A673 (cell line): Measurements from ENCODE around the gene NAT10. TPM values are rescaled to one million over a fixed set of nuclear protein-coding genes. Genes with fewer than 3 reads are reported as not detected.
"Not testable (repeated sequence)": the region's sequence is repeated elsewhere in the genome, so short reads cannot be mapped to it uniquely, and the experiment has no call there.

Source experiments
- BruUV-seq: library from RNA; stranded (reverse); fragments of 400-500 nt; replicated peaks from 2 replicates; lab custom pipeline; 2021; lab: Mats Ljungman, UMichigan
- CTCF ChIA-PET: fragments of 300-600 bp; sonication (Branson Sonifier 250); formaldehyde crosslinking; loops from one replicate; lab custom pipeline; 2022; ENCODE audit warnings: antibody characterized with exemption; lab: Charles Lee
- POLR2A ChIA-PET: fragments of 300-600 bp; sonication (Branson Sonifier 250); formaldehyde crosslinking; loops from one replicate; lab custom pipeline; 2022; ENCODE audit warnings: antibody characterized with exemption; ENCODE audit not compliant: low non-redundant PET; lab: Charles Lee
- DNase-seq: peaks from one replicate; pipeline ENCODE4 v3.0.0-alpha.2; 2015; ENCODE audit warnings: low spot score
- H3K27ac ChIP-seq: fragments of 200-600 bp; sonication (generic); 2 replicates; pipeline ENCODE4 v1.5.1; 2016; ENCODE audit warnings: mixed run types, low read depth, mild to moderate bottlenecking, mixed read lengths, antibody characterized with exemption, low read length; ENCODE audit not compliant: poor library complexity, severe bottlenecking
- H3K27me3 ChIP-seq: fragments of 200-600 bp; sonication (generic); replicated peaks from 2 replicates; pipeline ENCODE4 v1.6.1; 2017; ENCODE audit warnings: mixed run types, low read depth, mild to moderate bottlenecking, mixed read lengths, antibody characterized with exemption, low read length; ENCODE audit not compliant: insufficient read depth, poor library complexity
- H3K36me3 ChIP-seq: fragments of 200-600 bp; sonication (generic); 2 replicates; pipeline ENCODE4 v1.6.1; 2016; ENCODE audit warnings: mixed run types, mild to moderate bottlenecking, mixed read lengths, antibody characterized with exemption, low read length; ENCODE audit not compliant: insufficient read depth, poor library complexity, severe bottlenecking
- H3K4me1 ChIP-seq: fragments of 200-600 bp; sonication (generic); 2 replicates; pipeline ENCODE4 v1.6.1; 2017; ENCODE audit warnings: mixed run types, mild to moderate bottlenecking, mixed read lengths, antibody characterized with exemption, low read length; ENCODE audit not compliant: insufficient read depth, poor library complexity, severe bottlenecking
- H3K4me3 ChIP-seq: fragments of 200-600 bp; sonication (generic); 2 replicates; pipeline ENCODE4 v1.5.1; 2016; ENCODE audit warnings: low read depth, mixed run types, mild to moderate bottlenecking, mixed read lengths, low read length; ENCODE audit not compliant: poor library complexity, severe bottlenecking
- H3K9me3 ChIP-seq: fragments of 200-600 bp; sonication (generic); 2 replicates; pipeline ENCODE4 v1.6.1; 2016; ENCODE audit warnings: mixed run types, low read depth, mild to moderate bottlenecking, mixed read lengths, antibody characterized with exemption, low read length; ENCODE audit not compliant: poor library complexity, severe bottlenecking
- EZH2 ChIP-seq: fragments of 200-600 bp; sonication (generic); IDR thresholded peaks from 2 replicates; pipeline ENCODE4 v1.6.1; 2017; ENCODE audit warnings: borderline replicate concordance, low read depth, mild to moderate bottlenecking, mixed read lengths, antibody characterized with exemption, low read length; ENCODE audit not compliant: poor library complexity, severe bottlenecking
- intact Hi-C: fragments of 100-400 bp; cut with micrococcal nuclease; formaldehyde crosslinking; loops from one replicate; pipeline ENCODE4 v1.10.0; 2022; ENCODE audit not compliant: unreplicated experiment
- total RNA-seq: library from RNA; stranded (reverse); gene quantifications from 2 replicates; pipeline ENCODE4 v1.2.3, GENCODE V29; 2021
- TF ChIP-seq, protein P1 (sequence below): fragments of 300-800, 200-600 bp; sonication (generic); conservative IDR thresholded peaks from 2 replicates; pipeline ENCODE4 v1.5.1; 2017; ENCODE audit warnings: low read depth, mild to moderate bottlenecking, antibody characterized with exemption, low read length, moderate library complexity, mixed read lengths

The NAT10 gene
- total RNA-seq, 1 experiment from 2014 or later = 192 TPM

DNA sequence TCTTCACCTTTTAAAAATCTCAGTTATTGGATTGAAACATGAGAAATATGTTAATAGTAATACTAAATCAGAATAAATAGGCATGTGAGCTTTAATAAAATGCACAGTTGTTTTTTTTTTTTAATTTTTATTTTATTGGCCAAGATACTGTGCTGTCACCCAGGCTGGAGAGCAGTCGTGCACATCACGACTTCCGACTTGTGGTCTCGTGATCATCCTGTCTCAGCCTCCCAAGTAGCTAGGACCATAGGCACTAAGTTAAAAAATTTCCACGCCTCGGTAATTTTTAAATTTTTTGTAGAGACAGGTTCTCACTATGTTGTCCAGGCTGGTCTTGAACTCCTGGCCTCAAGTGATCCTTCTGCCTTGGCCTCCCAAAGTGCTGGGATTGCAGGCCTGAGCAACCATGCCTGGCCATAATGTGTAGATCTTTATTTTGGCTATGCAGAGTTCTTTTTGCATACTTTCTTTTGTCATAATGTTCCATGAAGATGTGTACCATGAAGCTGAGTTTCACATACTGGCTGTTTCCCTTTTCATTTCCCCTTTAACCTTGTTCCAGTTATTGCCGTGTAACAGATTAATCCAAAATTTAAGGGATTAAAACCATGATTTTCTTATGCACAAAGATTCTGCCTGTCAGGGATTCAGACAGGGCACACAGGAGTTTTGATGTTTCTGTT, 37.9 kb upstream of the NAT10 start:
- ChIA-PET POLR2A (interaction anchor here (0.6 kb wide), 2 partner anchors 14 to 205 kb away, joined by 4 to 5 read pairs; no protein-coding TSS in a partner anchor), CTCF (interaction anchor here (0.6 to 1.5 kb wide), 2 partner anchors 8 to 71 kb away, joined by 3 to 4 read pairs; no protein-coding TSS in a partner anchor)
- Histone ChIP-seq H3K27ac (peak overlapping the region; percentile 51), H3K9me3 (no peaks in the 10 kb centered on the region), H3K4me3 (no peak overlapping the region), H3K4me1 (peaks cover 90% of the 10 kb centered on the region), H3K36me3 (peaks cover 90% of the 10 kb centered on the region), H3K27me3 (no peaks in the 10 kb centered on the region)
- intact Hi-C loops = no loop called here
- no peak for DNase-seq
- no TSS peak for BruUV-seq
- TF ChIP-seq, protein P1, sequence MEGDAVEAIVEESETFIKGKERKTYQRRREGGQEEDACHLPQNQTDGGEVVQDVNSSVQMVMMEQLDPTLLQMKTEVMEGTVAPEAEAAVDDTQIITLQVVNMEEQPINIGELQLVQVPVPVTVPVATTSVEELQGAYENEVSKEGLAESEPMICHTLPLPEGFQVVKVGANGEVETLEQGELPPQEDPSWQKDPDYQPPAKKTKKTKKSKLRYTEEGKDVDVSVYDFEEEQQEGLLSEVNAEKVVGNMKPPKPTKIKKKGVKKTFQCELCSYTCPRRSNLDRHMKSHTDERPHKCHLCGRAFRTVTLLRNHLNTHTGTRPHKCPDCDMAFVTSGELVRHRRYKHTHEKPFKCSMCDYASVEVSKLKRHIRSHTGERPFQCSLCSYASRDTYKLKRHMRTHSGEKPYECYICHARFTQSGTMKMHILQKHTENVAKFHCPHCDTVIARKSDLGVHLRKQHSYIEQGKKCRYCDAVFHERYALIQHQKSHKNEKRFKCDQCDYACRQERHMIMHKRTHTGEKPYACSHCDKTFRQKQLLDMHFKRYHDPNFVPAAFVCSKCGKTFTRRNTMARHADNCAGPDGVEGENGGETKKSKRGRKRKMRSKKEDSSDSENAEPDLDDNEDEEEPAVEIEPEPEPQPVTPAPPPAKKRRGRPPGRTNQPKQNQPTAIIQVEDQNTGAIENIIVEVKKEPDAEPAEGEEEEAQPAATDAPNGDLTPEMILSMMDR = no peak
- no peak for TF ChIP-seq EZH2

DNA sequence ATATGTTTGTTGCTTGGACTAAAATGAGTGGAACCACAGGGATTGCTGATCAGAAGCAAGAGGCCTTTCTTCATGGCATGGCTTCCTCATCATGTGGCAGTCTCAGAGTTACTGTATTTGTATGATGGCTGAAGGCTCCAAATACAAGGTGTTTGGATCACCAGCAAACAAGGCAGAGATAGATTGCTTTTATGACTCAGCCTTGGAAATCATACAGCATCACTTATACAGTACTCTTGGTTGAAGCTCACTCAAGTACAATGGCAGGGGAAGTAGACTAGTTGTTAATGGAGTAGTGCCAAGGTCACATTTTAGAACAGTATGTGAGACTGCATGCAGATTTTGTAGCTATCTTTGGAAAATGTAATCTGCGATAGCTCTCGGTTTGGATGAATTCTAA, 37.3 kb upstream of the NAT10 start:
- peak; percentile 88 for DNase-seq
- CTCF ChIA-PET = interaction anchor here (0.5 to 1.5 kb wide), 2 partner anchors 71 to 80 kb away, joined by 3 to 4 read pairs; no protein-coding TSS in a partner anchor
- intact Hi-C loops = no loop called here
- H3K36me3 ChIP-seq = peaks cover 90% of the 10 kb centered on the region
- BruUV-seq = no TSS peak
- peaks cover 90% of the 10 kb centered on the region for H3K4me1 ChIP-seq
- H3K27me3 ChIP-seq = no peaks in the 10 kb centered on the region
- no peak overlapping the region for H3K4me3 ChIP-seq
- peak overlapping the region; percentile 51 for H3K27ac ChIP-seq
- POLR2A ChIA-PET = interaction anchor here (0.6 kb wide), 2 partner anchors 15 to 205 kb away, joined by 4 to 5 read pairs; no protein-coding TSS in a partner anchor
- no peaks in the 10 kb centered on the region for H3K9me3 ChIP-seq
- TF ChIP-seq, protein P1 = no peak
- TF ChIP-seq EZH2 = no peak

DNA sequence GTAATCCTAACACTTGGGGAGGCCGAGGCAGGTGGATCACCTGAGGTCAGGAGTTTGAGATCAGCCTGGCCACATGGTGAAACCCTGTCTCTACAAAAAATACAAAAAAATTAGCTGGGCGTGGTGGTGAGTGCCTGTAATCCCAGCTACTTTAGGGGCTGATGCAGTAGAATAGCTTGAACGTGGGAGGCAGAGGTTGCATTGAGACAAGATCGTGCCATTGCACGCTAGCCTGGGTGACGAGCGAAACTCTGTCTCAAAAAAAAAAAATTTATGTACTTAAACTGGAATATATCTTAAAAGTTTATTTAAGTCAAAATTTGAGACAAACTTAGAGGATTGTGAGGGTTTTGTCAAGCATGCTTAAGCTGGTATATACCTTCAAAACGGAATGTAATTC, 34.1 kb upstream of the NAT10 start:
- Histone ChIP-seq H3K4me3 (peak overlapping the region; percentile 6), H3K27ac (peak overlapping the region; percentile 67), H3K4me1 (peaks cover 96% of the 10 kb centered on the region), H3K36me3 (peaks cover 93% of the 10 kb centered on the region)
- DNase-seq = peak; percentile 84
- BruUV-seq, H3K27me3 ChIP-seq, H3K9me3 ChIP-seq, intact Hi-C loops: not testable (repeated sequence)
- CTCF ChIA-PET = interaction anchor here (0.6 to 1.7 kb wide), 3 partner anchors 11 to 83 kb away, joined by 7 to 8 read pairs (median 7); no protein-coding TSS in a partner anchor
- POLR2A ChIA-PET = interaction anchor here (0.6 to 0.7 kb wide), 3 partner anchors 22 to 420 kb away, joined by 3 to 5 read pairs (median 4); no protein-coding TSS in a partner anchor
